ENCODE measurements around the gene RARS2.
A peak's percentile ranks its signal among the peaks of the same experiment; 100 is the strongest.
"Not testable (repeated sequence)": the region's sequence is repeated elsewhere in the genome, so short reads cannot be mapped to it uniquely, and the experiment has no call there.

RARS2 gene

DNA sequence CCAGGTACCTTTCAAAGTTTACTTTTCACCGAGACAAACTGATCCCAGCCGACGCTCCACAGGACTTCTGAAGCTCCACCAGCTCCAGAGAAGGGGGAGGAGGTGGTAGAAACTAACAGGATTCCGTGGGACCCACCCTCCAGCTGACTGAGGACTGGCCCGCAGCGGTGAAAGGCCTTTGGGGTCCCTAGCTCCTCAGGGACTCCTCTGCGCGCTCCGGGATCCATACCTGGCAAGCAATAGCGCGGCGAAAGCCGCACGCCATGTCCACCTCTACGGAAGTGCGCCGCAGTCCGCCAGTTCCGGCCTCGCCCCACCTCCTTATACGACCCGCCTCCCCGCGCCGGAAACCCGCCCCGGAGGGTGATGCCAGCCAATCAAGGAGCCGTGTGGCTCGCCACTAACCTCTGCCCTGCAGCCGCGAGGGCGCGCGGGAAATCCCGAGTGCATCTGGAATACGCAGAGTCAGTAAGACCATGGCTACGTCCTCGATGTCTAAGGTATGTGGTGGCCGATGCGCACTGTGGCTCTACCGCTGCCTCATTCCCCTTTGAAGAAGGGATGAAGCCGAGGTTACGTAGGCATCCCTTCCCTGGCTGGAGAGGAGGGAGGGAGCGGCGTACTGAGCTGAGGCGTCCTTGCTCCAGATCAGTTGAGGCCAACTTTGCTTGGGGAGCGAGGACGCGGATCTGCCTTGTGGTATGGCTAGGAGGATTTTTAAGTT lies at the start of gene RARS2, which contains the start of gene ORC3:
TSS of gene RARS2 (minus strand) at position 295 of the 724 bp plus-strand sequence. CDS start at position 265, 30 bp downstream.
TSS of gene ORC3 (plus strand) at position 443 of the 724 bp plus-strand sequence. CDS start at position 477, 34 bp downstream.
- DNase-seq: peak; percentile 76 to 92

GRCh38 chr6:87639373-87639772 lies 49.6 kb upstream of the RARS2 start:
- DNase-seq: no peak

GRCh38 chr6:87637106-87637505 lies 47.3 kb upstream of the RARS2 start:
- no peak for DNase-seq

GRCh38 chr6:87636315-87636714 lies 46.5 kb upstream of the RARS2 start:
- no peak for DNase-seq

DNA sequence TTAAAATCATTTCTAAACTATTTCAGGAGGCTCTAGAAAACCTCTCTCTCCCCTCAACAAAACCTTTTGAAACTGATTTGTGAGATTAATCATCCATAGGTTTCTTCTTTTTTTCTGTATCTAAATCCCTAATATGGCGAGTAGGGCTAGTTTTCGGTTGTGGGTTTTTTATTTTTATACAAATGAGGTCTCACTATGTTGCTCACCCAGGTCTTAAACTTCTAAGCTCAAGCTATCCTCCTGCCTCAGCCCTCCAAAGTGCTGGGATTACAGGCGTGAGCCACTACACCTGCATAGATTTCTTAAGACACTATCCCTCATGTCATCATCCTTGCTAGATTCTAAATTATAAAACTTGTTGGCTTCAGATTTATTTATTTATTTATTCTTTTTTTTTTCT lies 44.1 kb upstream of the RARS2 start:
- no peak for DNase-seq

- DNase-seq: no peak
Measured at GRCh38 chr6:87630746-87631145, 41.0 kb upstream of the RARS2 start.

DNA sequence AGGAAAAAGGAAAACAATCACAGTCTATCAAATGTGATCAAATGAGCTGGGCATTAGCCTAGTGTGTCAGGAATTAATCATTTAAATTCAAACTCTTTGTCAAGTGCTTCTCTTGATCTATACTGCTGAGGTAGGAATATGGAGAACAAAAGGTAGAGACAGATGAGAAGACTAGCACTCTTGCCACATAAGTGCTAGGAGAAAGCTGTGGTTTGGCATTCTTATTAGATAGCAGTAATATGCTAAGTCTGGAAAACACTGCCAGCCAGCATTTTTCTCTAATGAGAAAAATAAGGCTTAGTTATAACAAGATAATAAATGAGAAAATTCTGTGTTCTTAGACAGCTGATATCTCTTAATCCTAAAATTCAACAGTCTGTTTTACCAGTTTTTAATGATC lies 39.1 kb upstream of the RARS2 start:
- no peak for DNase-seq

GRCh38 chr6:87628424-87628823 lies 38.6 kb upstream of the RARS2 start:
- DNase-seq: no peak

DNA sequence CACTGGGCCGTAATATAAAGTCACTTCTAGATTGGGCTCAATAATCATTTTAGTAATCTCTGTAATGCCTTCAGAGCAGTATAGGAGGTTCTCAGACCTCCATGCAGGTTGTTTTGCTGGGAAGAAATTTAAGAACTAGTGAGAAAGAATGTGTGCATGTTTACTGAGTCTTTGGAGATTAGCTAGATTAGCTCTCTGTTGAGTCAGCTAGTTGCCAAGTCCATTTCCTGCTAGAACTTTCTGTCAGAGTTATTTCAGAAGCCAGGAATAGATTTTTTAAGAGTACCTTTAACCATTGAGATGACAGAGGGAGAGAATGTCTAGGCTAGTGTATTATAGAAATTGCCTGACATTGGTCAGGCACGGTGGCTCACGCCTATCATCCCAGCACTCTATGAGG lies 33.5 kb upstream of the RARS2 start:
- no peak for DNase-seq

GRCh38 chr6:87618531-87618930 lies 28.7 kb upstream of the RARS2 start:
- DNase-seq: no peak

DNA sequence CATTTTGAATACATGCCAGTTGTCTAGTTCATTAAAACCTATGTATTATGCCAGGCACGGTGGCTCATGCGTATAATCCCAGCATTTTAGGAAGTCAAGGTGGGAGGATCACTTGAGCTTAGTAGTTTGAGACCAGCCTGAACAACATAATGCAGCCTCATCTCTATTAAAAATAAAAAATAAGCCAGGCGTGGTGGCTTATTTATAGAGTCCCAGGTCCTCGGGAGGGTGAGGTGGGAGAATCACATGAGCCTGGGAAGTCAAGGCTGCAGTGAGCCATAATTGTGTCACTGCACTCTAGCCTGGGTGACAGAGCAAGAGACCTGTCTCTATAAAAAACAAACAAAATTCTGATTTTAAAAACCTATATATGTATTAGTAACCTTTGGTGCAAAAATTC lies 27.6 kb upstream of the RARS2 start:
- no peak for DNase-seq

- DNase-seq: not testable (repeated sequence)
Measured at GRCh38 chr6:87613018-87613417, 23.2 kb upstream of the RARS2 start.

GRCh38 chr6:87608802-87609201 lies 19.0 kb upstream of the RARS2 start:
- DNase-seq: no peak

DNA sequence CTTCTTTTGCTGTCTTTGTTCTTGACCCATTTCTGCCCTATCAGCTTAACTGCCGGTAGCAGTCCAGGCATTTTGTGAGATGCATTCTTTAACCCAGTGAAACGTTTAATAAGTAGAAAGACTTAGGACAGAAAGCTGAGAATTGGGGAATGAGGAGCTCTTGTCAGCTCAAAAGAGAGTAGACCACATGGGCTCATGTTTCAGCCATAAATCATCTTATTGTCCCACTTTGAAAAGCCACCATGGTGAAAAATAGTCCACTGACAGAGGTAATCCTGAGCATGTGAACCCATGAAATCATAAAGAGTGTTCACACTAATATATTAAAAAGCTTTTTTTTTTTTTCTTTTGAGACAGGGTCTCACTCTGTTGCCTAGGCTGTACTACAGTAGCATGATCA lies 16.4 kb upstream of the RARS2 start:
- no peak for DNase-seq

DNA sequence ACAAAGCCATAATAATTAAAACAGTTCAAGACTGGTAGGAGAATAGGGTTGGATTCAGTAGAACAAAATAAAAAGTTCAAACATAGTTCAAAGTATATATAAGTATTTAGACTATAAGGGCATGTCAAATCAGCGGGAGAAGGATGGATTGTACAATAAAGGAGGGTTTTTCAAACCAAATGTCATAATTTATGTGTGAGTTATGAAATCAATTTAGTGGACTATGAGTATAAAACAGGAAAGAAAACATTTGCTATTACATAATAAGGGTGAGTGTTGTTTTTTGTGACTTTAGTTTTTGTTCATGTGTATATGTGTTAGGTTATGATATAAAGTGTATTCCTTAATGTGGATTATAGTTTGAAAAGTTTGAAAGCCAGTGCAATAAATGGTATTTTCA lies 10.8 kb upstream of the RARS2 start:
- DNase-seq: no peak

DNA sequence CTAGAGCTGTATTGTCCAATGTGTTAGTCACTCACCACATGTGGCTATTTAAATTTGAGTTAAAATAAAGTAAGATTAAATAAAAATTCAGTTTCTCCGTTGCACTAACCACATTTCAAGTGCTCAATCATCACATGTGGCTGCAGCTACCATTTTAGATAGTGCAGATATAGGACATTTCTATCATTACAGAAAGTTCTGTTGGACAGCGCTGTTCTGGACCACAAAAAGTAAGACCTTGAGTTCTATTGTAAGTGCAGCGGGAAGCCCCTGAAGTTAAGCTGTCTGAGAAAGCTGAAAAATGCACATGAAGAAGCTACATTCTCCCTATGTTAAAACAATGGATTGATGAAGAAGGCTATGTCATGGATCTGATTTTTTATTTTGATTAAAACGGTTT lies 1.2 kb upstream of the RARS2 start:
- no peak for DNase-seq

- no peak for DNase-seq
Measured at GRCh38 chr6:87590417-87590880, 662 bp upstream of the RARS2 start.

- no peak for DNase-seq
Measured at GRCh38 chr6:87588756-87589407, 905 bp downstream of the RARS2 start.

DNA sequence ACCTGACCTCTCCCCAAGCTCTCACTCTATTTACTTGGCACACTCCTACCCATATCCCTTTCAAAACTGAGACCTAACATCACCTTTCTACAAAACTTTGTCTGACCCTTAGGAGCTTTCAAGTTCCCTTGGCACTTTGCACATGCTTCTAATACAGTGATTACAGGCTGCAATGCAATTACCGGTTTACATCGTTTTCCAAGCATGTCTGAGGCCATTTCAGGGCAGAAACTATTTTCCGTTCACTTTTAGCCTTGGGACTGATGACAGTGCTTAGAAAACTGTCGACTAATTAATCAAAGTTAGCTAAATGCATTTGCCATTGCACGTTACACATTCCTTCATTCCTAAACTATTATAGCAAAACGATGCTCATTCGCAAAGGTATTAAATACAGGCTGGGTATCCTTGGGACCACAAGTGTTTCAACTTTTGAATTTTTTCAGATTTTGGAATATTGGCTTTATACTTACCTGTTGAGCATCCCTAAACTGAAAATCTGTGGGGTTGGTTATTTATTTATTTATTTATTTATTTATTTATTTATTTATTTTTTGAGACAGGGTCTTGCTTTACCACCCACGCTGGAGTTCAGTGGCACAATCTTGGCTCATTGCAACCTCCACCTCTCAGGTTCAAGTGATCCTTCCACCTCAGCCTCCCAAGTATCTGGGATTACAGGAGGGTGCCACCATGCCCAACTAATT lies 3.3 kb downstream of the RARS2 start:
- DNase-seq: no peak

DNA sequence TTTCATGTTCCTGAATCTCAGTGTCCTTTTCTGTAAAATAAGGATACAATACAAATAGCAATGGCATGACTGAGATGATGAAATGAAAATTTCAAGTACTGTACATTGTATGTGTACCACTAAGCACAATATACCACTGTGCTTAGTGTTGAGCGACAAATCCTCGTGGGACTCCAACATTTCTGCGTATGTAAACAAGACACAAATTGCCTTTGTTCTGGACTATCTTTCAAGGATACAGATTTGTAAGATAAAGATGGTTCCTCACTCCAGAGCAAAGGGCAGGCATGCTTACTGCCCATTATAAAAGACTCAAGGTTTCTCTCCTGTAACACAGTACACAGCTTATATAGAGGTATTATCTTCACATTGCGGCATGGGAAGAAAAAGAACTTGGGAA lies 6.0 kb downstream of the RARS2 start:
- no peak for DNase-seq

- no peak for DNase-seq
Measured at GRCh38 chr6:87575423-87575822, 14.4 kb downstream of the RARS2 start.

- no peak for DNase-seq
Measured at GRCh38 chr6:87574237-87574804, 15.5 kb downstream of the RARS2 start.

DNA sequence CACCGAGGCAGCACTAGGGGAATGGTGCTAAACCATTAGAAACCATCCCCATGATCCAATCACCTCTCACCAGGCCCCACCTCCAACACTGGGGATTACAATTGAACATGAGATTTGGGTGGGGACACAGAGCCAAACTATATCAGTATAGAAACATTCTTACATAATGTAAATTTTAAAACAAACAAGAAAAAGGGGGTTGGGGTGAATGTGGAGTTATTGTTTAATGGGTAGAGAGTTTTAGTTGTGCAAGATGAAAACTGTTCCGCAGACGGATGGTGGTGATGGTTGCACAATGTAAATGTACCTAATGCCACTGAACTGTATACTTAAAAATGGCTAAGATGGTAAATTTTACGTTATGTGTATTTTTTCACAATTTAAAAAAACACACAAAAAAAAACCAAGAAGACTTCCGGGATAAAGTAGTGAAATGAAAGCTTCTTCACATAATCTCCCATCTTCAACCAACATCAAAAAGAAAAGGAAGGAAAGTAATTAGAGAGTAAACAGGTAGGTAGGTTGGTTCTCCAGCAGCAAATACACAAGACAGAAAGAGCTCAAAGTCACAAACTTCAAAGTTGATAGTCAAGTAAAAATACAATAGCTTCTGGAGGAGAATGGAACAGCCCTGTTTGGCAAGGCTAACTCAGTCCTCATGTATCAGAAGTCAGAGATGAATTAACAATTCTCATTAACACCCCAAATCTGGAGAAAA lies 16.3 kb downstream of the RARS2 start:
- DNase-seq: no peak
